SHP77 treated with DMSO at 0.1 percent for 48 hours (cell line): ENCODE results near the gene INPP5D.
"Not testable (repeated sequence)": the region's sequence is repeated elsewhere in the genome, so short reads cannot be mapped to it uniquely, and the experiment has no call there.

Experiments
- DNase-seq: peaks from one replicate; lab custom pipeline; 2025; lab: John Stamatoyannopoulos, UW

Gene INPP5D

DNA sequence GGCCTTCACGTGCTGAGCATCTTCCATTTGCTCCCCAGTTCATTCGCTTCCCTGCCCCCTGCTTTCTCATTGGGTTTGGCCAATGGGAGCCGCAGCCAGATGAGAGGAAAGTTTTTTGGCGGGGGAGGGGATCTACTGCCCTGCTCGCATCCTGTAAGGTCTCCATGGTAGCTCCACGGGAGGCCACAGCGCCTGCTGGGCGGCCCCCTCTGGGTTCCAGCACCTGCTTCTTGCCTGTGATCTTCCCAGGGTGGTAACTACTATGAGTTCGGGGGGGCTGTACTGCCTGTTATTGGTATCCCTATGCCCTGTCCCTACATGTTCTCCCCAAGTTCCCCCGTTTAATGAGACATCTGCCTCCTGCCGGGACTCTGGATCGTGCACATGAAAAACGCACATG lies 57.2 kb downstream of the INPP5D start:
- DNase-seq: no peak

DNA sequence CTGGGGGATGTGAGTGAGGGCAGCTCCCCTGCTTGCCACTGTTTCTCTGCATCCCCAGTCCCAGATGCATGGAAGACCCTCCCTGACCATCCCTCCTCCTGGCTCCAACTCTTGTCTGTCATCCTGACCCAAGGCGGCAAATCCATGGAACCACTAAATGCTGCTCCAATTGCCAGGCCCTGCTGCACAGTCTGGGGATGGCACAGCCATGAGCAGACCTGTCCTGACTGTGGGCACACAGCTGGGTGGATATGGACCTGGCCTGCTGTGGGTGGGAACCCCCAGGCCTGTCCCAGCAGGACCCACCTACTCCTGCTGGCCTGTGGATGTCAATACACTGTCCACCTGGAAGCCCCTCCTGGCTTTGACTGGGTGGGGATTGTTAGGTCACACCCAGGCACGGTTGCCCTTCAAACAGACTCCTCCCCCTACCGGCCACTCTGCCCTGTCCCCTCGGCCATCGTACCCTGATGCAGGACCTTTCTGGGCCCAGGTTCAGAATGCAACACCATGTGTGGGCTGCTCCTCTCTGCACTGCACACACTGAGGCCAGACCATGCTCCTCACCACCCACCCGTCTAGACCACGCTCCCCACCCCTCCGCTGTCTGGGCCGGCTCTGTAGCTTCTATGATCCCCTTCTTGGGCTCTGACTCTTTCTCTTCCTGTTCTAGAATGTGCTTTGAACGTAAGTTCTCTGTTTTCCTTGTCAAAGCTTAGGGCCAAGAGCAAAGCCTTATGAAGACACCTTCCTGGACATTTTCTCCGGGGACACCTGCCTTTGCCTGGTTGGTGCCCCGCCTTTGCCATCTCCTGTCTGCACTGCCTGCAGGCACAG lies 57.9 kb downstream of the INPP5D start:
- DNase-seq: no peak

DNA sequence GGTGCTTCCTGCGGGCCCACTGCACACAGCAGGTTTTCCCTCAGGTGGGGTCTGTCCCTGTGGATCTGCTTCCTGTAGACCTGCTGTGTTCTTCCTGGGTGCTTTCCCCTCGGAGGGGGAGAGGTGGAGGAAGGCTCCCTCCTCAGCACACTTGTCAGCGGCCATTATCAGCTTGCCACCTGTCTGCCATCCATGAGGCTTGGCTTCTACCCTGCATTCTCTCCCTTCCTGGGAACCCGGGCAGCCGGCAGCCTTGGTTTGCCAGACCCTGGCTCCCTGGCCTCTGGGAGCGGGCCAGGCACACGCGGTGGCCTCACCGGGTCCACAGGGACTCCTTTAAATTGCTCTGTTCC lies 58.5 kb downstream of the INPP5D start:
- no peak for DNase-seq

DNA sequence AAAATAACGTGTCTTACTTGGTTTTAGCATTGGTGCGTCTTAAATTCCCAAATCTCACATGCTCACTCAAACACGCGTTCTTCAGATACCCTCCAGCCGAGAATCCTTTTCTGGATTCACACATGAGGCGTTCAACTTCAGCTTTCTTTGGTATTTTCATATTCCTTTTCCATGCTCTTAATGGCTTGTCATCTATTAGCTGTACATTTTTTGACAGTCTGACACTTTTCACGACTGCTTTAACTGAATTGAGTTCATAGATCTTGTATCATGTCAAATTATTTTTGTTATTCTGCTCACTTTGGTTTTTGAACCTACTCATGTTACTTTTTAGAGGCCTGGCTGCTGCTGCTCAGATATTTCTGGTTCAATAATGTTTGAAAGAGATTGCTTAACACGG lies 59.0 kb downstream of the INPP5D start:
- DNase-seq: no peak

DNA sequence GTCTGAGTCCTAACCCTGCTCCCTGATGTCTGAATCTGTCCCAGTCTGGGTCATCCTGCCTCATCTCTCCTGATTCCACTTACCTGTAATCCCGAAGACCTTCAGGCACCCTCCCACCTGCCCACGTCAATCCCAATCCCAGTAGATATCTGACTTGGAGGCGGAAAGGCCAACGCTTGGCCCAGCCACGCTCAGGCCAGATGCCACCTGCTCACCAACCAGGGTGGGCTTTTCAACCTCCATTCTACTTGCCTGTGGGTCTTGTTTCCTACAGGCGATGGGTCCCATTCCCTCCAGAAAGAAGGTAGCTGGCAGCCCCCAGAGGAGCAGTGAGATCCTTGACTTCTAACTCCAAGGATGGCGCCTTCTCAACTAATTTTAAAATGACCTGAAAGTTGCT lies 59.7 kb downstream of the INPP5D start:
- DNase-seq: no peak

DNA sequence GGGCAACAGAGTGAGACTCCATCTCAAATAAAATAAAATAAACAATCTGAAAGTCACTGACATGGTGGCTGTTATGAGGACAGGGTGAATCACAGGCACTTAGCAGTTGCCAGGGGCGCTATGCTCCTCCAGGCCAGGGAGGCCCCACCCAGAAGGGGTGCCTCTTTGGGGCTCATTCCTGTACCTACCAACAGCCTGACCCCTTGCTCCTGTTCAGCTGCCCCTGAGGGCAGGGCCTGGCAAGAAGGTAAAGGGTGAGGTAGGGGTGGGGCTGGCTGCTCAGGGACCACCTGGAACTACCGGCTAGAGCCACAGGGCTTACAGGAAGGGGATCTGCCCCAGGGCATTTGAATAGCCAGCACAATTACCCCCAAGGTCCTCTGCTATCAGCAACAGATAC lies 60.3 kb downstream of the INPP5D start:
- DNase-seq: no peak

DNA sequence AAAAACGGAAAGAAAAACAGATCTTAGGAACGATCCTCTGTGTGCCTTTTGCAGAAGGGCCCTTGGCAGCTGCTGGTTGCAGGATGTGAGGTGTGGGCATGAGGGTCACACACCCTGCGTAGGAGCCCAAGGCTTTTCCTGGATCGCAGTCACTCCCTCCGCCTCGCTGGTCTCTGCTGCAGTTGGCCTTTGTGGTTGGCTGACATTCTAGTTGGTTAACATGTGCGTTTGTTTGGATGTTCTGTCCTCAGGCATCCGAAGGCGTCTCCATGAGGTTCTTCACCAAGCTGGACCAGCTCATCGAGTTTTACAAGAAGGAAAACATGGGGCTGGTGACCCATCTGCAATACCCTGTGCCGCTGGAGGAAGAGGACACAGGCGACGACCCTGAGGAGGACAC lies 61.7 kb downstream of the INPP5D start:
- DNase-seq: no peak

DNA sequence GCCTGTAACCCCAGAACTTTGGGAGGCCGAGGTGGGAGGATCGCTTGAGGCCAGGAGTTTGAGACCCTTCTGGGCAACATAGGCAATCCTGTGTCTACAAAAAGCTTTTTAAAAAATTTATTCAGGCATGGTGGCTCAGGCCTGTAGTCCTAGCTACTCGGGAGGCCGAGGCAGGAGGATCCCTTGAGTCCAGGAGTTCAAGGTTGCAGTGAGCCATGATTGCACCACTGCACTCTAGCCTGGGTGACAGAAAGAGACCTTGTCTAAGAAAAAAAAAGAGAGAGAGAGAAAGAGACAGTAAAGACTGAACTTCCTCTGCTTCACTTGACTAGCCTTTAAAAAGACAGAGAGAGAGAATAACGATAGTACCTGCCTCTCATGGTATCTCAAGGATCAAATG lies 62.4 kb downstream of the INPP5D start:
- DNase-seq: no peak

DNA sequence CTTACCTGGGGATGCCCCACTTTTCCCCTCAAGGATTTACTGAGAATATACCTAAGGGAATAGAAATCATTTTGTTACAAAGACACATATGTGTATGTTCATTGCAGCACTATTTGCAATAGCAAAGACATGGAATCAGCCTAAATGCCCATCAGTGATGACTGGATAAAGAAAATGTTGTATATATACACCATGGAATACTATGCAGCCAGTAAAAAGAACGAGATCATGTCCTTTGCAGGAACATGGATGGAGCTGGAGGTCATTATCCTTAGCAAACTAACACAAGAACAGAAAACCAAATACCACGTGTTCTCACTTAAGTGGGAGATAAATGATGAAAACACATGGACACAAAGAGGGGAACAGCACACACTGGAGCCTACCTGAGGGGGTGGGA lies 63.4 kb downstream of the INPP5D start:
- DNase-seq: not testable (repeated sequence)

DNA sequence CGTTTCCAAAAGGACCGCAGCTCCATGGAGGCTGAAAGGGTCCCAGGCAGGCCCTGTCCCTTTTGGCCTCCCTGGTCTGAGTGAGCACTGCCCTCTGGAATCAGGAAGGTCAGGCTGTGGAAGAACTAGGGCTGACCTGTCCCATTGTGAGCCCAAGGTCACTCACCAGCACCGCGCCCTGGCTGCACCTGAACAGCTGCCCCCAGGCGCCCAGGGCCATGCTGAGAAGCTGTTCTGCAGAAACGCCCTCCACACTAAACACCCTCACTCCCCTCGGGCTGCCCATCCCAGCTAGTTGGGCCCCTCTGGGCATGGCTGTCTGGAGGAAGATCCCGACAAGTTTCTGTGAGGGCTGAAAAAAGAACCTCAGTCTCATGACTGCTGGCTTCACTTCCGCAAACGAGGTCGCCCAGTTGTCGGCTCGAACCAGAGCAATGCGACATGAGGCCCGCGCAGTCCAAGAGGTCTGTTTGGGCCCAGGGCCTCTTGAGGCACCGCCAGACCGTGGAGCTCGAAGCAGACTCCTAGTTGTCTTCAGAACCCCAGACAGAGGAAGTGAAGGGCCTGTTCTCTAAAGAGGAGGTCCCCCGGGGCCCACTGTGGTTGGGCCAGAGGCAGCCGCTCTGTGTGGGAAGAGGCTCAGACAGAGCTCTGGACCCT lies 64.4 kb downstream of the INPP5D start:
- no peak for DNase-seq

DNA sequence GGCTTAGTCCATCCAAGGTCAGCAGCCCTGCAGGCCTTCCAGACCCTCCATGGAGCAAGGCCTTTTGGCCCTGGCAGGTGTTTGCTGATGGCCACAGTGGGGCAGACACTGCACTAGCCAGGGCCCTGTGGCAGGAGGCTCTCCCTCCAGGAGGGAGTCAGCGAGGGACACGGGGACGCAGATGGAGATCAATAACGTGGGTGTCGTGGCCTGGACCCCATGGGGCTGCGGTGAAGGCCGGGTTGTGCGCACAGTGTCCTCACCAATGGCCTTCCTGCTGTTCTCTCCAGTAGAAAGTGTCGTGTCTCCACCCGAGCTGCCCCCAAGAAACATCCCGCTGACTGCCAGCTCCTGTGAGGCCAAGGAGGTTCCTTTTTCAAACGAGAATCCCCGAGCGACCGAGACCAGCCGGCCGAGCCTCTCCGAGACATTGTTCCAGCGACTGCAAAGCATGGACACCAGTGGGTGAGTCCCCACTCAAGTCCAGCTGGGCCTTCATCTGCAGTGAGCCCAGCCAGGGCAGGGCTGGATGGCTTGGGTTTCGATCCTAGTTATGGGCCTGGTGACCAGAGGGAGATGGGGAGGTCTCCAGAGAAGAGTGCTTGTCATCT lies 65.4 kb downstream of the INPP5D start:
- no peak for DNase-seq

DNA sequence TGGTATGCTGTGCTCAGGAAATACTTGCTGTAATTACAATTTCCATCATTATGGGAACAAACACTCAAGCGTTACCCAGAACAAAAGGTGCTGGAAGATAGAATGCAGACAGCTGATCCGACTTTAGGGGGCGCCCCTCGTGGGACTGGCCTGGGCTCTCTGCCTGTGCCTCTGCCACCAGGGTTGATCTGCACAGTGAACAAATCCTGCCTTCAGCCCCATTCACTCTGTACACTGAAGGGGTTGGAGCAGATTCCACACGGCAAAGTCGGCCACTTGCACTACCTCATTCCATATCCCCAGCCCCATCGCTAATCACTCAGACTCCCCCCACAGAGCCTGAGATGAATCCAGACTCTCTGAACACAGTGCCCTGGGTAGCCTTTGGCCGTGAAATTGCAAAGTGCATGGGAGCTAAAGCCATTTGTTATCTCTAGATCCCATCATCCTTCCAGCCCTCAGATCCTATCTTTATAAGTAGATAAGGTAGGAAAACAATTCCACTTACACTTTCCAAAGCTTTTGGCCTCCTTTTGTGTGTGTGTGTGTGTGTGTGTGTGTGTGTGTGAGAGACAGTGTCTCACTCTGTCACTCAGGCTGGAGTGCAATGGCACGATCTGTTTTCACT lies 69.3 kb downstream of the INPP5D start:
- no peak for DNase-seq

DNA sequence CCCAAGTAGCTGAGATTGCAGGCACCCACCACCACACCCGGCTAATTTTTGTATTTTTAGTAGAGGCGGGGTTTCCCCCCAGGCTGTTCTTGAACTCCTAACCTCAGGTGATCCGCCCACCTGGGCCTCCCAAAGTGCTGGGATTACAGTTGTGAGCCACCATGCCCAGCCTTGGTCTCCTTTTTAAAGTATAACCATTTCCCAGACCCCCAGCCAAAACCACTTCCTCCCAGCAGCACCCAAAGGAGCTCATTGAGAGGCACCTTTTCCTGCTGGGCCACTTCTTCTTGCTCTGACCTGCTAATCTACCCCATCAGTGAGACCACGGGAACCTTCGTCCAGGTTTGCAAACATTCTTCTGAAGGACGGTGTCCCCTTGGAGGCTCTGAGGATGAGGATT lies 69.9 kb downstream of the INPP5D start:
- DNase-seq: no peak

DNA sequence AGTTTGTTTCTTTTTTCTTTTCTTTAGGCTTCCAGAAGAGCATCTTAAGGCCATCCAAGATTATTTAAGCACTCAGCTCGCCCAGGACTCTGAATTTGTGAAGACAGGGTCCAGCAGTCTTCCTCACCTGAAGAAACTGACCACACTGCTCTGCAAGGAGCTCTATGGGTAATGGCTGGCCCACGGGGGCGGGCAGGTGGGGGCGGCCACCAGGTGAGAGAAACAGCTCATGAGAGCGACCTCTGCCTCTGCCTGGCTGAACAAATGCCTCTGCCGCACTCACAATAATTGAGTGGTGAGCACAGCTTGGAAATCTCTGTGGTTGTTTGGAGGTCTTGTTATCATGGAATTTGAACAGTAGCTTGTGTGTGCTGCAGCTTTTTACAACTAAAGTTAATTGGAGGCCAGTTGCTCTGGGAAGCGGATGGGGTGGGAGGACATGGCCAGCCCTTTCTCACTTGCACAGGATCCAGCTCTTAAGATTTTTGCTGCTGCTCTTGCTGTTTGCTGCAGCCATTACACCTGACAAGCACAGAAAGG lies 70.4 kb downstream of the INPP5D start:
- no peak for DNase-seq

DNA sequence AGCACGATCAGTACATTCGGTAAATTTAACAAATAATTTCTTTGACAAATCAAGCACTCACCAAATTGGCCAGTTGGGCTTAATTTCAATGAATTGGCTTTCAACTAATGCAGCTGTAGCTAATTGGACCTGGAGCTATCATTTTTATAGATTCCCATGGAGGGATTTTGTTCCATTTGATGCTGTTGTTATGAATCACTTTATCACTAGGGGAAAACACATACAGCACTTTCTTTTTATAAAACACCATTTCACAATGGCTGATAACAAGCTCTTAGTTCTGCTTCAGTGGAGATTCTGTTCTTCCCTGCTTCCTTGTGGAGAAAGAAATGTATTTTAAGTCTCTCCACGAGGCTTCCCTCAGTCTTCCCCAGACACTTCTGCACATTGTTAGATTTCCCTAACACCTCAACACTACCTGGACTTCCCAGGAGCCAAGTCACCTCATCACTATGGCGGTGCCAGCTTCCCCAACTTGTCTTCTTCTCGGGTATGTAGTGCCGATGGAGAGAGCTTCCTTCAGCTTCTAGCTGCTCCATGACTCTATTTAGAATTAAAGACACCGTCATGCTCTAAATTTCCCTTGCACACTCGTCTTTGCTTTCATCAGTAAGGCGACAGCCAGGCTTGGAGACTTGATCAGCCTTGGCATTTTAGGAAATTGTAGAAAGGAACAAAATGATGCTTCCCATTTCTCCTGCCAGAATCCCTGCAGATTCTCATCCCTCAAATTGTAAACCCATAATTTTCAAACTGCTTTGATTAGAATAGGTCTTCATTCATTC lies 72.0 kb downstream of the INPP5D start:
- no peak for DNase-seq

DNA sequence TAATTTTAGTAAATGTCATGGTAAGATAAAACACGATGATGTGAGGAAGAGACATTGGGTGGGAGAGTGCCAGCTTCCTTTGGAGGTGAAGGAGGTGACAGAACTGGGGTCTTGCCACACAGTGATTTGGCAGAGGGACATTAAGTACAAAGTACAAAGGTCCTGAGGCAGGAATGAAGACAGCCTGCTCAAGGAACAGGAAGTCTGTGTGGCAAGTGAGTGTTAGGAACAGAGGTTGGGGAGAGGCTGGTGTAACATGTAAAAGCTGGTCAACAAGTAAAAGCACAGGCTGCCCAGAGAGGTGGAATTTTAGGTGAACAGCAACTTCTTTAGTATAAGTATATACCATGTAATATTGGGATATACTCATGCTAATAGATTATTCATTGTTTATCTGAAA lies 73.1 kb downstream of the INPP5D start:
- no peak for DNase-seq

DNA sequence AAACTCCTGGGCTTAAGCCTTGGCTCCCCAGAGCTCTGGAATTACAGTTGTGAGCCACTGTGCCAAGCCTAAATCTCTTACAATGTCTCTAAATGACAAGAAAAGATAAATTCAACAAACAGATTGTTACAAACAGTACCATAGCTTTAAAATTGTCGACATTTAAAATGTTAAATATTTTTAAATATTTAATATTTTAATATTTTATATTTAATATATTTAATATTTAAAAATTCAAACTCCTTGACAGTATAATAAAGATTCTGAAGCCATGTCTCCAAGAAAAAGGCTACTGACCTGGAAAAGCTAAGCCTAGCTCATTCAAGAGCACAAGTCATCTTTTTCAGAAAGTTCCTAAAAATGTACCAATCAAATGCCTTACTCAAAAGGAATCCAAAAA lies 75.3 kb downstream of the INPP5D start:
- DNase-seq: no peak

DNA sequence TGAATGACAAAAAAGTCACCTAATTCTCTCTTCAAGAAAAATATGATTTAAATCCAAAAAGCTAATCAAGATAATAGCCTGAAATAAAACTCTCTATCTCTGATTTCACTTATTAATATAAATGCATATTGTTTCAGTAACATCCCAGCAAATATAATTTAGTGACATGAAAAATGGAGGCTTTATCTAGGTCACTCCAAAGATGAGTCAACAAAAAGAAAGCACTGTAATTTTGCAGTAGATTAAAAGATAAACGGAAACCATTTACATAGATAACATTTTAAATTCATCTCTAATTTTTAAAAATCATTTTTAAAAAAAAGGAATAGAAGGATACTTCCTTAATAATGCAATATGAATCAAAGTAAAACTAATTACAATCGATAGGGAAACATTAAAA lies 76.9 kb downstream of the INPP5D start:
- no peak for DNase-seq

DNA sequence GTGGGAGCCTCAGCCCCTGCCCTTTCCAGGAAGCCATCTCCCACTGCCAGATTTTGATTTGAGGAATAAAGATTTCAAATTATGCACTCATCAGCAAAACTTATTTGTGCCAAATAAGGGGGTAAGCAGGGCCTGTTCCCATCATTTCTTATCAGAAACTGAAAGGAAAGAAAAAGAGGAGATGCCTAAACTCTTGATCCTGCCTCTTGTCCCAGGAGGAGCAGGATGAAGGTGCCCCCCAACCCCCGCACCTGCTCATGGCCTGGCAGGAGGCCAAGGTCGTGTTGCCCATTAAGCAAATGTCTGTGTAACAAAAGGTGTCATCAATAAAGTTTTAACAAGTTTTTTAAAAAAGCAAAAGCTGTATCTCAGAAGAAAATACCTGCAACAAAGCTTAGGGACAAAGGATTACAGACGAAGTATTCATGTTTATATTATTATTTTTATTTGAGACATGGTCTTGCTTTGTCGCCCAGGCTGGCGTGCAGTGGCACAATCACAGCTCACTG lies 80.0 kb downstream of the INPP5D start:
- DNase-seq: no peak

DNA sequence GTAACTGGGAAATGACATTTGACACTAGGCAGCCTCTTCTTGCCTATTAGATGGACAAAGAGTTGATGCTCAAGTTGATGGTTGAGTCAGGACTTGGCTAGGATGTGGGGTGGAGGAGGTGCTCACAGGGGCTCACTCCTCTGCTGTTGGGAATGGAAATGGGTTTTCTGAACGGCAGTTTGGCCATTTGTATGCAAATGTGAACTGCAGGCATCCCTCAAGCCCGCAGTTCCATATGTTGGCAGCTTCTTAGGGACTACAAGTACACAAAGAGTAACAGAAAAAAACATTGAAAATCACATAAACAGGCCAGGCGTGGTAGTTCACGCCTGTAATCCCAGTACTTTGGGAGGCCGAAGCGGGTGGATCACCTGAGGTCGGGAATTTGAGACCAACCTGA lies 80.8 kb downstream of the INPP5D start:
- no peak for DNase-seq

DNA sequence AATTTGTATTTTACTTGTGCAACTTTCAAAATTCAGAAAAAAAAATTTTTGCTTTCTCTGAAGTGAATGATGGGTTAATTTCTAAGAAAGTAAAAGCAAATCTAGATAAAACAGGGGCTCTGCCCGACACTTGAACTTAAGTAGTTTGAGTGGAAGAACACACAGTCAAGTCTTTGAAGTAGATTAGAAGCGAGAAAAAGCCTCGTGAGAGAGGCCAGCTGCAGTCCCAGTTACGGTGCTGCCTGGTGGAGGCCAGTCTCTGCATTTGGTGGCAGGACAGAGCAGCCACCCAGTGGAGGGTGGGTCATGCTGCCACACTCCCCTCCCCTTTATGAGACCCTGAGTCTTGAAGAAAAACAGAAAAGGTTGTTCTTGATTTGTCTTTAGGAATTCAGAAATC lies 81.8 kb downstream of the INPP5D start:
- no peak for DNase-seq
